Measurements from ENCODE around the gene HAUS1.

- TF ChIP-seq CTCF (conservative IDR thresholded peaks at IDR 0.05; ENCODE audit: low read depth in 2 of 2), result no peak
- TF ChIP-seq POLR2AphosphoS5 (IDR thresholded peaks at IDR 0.05; ENCODE audit: low read depth), result no peak
- TF ChIP-seq CREB1 (CRISPR knock-in tag; IDR thresholded peaks at IDR 0.05; ENCODE audit: low read depth), result no peak
- TF ChIP-seq EZH2 (IDR thresholded peaks at IDR 0.05; ENCODE audit: low read depth, unreplicated experiment), result no peak
- TF ChIP-seq REST (IDR thresholded peaks at IDR 0.05; ENCODE audit: unreplicated experiment), result no peak
- no peak for TF ChIP-seq EZH2phosphoT487 (IDR thresholded peaks at IDR 0.05; ENCODE audit: unreplicated experiment)
- no peak for TF ChIP-seq ETS1 (IDR thresholded peaks at IDR 0.05)
- TF ChIP-seq STAT1 (IDR thresholded peaks at IDR 0.05; ENCODE audit: unreplicated experiment), result no peak
- TF ChIP-seq JUNB (IDR thresholded peaks at IDR 0.05; ENCODE audit: unreplicated experiment), result no peak
- TF ChIP-seq ZNF331 (CRISPR knock-in tag; IDR thresholded peaks at IDR 0.05; ENCODE audit: low read depth), result no peak
- TF ChIP-seq ZNF114 (CRISPR knock-in tag; IDR thresholded peaks at IDR 0.05), result no peak
Measured at GRCh38 chr18:46152808-46153617, 48.8 kb downstream of the HAUS1 start.

All from GM23338 (cell line).